Putamen (tissue), 1 donor: ENCODE data around the gene SH3RF3.

ENCODE experiments used
- DNase-seq: peaks from one replicate; pipeline ENCODE4 v3.0.0-alpha.2; 2016; ENCODE audit warnings: low spot score

Gene SH3RF3

GRCh38 chr2:109139002-109139401, 10.0 kb downstream of the SH3RF3 start:
- DNase-seq, result no peak

- no peak for DNase-seq
Observed at GRCh38 chr2:109139865-109140396, 10.9 kb downstream of the SH3RF3 start.

GRCh38 chr2:109141006-109141600, 12.1 kb downstream of the SH3RF3 start:
- DNase-seq, result no peak

GRCh38 chr2:109141727-109142283, 12.8 kb downstream of the SH3RF3 start:
- no peak for DNase-seq

GRCh38 chr2:109142416-109143210, 13.6 kb downstream of the SH3RF3 start:
- no peak for DNase-seq

- DNase-seq, result no peak
Observed at GRCh38 chr2:109143214-109144187, 14.5 kb downstream of the SH3RF3 start.

- no peak for DNase-seq
Observed at GRCh38 chr2:109144271-109144670, 15.3 kb downstream of the SH3RF3 start.

GRCh38 chr2:109144721-109145120, 15.7 kb downstream of the SH3RF3 start:
- DNase-seq, result no peak

GRCh38 chr2:109145286-109145685, 16.3 kb downstream of the SH3RF3 start:
- no peak for DNase-seq

GRCh38 chr2:109147405-109147804, 18.4 kb downstream of the SH3RF3 start:
- no peak for DNase-seq

- no peak for DNase-seq
Observed at GRCh38 chr2:109148117-109148746, 19.2 kb downstream of the SH3RF3 start.

- no peak for DNase-seq
Observed at GRCh38 chr2:109148991-109149645, 20.1 kb downstream of the SH3RF3 start.

- no peak for DNase-seq
Observed at GRCh38 chr2:109150559-109150958, 21.6 kb downstream of the SH3RF3 start.

GRCh38 chr2:109151519-109151918, 22.5 kb downstream of the SH3RF3 start:
- no peak for DNase-seq

- DNase-seq, result peak; percentile 50
Observed at GRCh38 chr2:109153005-109153784, 24.2 kb downstream of the SH3RF3 start.

- DNase-seq, result no peak
Observed at GRCh38 chr2:109153807-109154206, 24.8 kb downstream of the SH3RF3 start.

GRCh38 chr2:109154226-109154625, 25.2 kb downstream of the SH3RF3 start:
- no peak for DNase-seq

- no peak for DNase-seq
Observed at GRCh38 chr2:109155553-109156451, 26.8 kb downstream of the SH3RF3 start.

GRCh38 chr2:109157563-109158105, 28.6 kb downstream of the SH3RF3 start:
- no peak for DNase-seq
